Measurements from ENCODE around the gene RNF8. TPM values are rescaled to one million over a fixed set of nuclear protein-coding genes. Genes with fewer than 3 reads are reported as not detected.

RNF8 gene
- total and polyA plus RNA-seq, 2 of the 4 experiments (the other 2 are of a cell fraction), result 16.5 to 17.9 TPM

GRCh38 chr6:37311741-37312473, 41.9 kb upstream of the RNF8 start:
- H2AK9ac ChIP-seq (replicated peaks; ENCODE audit: low read depth, low read length, poor library complexity), result no peak overlapping the region
- H4K8ac ChIP-seq (ENCODE audit: low read depth in 2 of 2, low read length in 2 of 2), result peak overlapping the region in 1 of 2 experiments; percentile 54; a peak in 1 of 4 replicates
- peaks cover 0 to 11% of the 10 kb centered on the region in 2 experiments; a peak in 2 of 4 replicates for H3K79me1 ChIP-seq (ENCODE audit: low read depth in 1 of 2, low read length in 2 of 2)
- ChIA-PET POLR2A (ENCODE audit: unreplicated experiment) (interaction anchor here (0.5 kb wide), 1 partner anchor 808 kb away, joined by 3 read pairs; no protein-coding TSS in a partner anchor), CTCF (interaction anchor here (0.5 to 1.0 kb wide), 2 partner anchors 9 to 547 kb away, joined by 3 read pairs; no protein-coding TSS in a partner anchor)
- peak overlapping the region; percentile 66 for H2BK5ac ChIP-seq (ENCODE audit: low read depth, low read length, poor library complexity, severe bottlenecking)
- H3K27me3 ChIP-seq (ENCODE audit: control insufficient read depth, insufficient read depth, low read length), result no peaks in the 10 kb centered on the region
- H3K18ac ChIP-seq (ENCODE audit: low read depth, low read length), result peak overlapping the region; percentile 11; the same call in 1 of the 2 replicates
- dilution Hi-C loops (cut with HindIII; ENCODE audit: low sequenced_read_pairs, unreplicated experiment) (no loop called here), in situ Hi-C loops (cut with MboI; ENCODE audit: low sequenced_read_pairs) (no loop called here), intact Hi-C loops (cut with micrococcal nuclease) (no loop called here)
- peak overlapping the region; percentile 28 for H3K4me2 ChIP-seq (ENCODE audit: low read depth, low read length)
- peak overlapping the region; percentile 34 for H3K4ac ChIP-seq (ENCODE audit: low read depth, low read length)
- H3K4me1 ChIP-seq (ENCODE audit: control insufficient read depth, insufficient read depth, low read length), result peaks cover 18% of the 10 kb centered on the region
- H4K5ac ChIP-seq (ENCODE audit: low read depth, low read length), result no peak overlapping the region
- peak; percentile 83 for DNase-seq
- peaks cover 9% of the 10 kb centered on the region; the same call in 1 of the 2 replicates for H4K20me1 ChIP-seq (ENCODE audit: insufficient read depth, low read length)
- peak overlapping the region; percentile 38; the same call in 1 of the 2 replicates for H2BK20ac ChIP-seq (ENCODE audit: low read depth, low read length)
- BruUV-seq (replicated peaks), result no TSS peak
- no peak overlapping the region for H3K56ac ChIP-seq (ENCODE audit: extremely low read depth, insufficient read depth, low read length)
- H3K9me3 ChIP-seq (ENCODE audit: control insufficient read depth, insufficient read depth, low read length), result no peaks in the 10 kb centered on the region
- WGBS, 2 experiments (ENCODE audit: extremely low coverage in 2 of 2, insufficient read length in 1 of 2), result no CpG with 5 or more reads among the region's 2 CpGs
- peak overlapping the region; percentile 47; the same call in 1 of the 2 replicates for H2AK5ac ChIP-seq (ENCODE audit: low read depth, low read length)
- peaks cover 38% of the 10 kb centered on the region for H3K36me3 ChIP-seq (ENCODE audit: control insufficient read depth, insufficient read depth, low read length)
- H2BK15ac ChIP-seq (ENCODE audit: low read depth, low read length), result no peak overlapping the region
- no peak overlapping the region for H3K9ac ChIP-seq (ENCODE audit: low read depth, low read length)
- peaks cover 16% of the 10 kb centered on the region for H3K9me1 ChIP-seq (ENCODE audit: insufficient read depth, low read length)
- no peak overlapping the region for H3K4me3 ChIP-seq (ENCODE audit: insufficient read depth, low read depth, low read length)
- TF ChIP-seq CTCF (conservative IDR thresholded peaks at IDR 0.05; ENCODE audit: low read depth, low read length) (no peak), BHLHE40 (IDR thresholded peaks at IDR 0.05; ENCODE audit: low read depth, low read length) (peak; percentile 24; the same call in 1 of the 2 replicates), RCOR1 (IDR thresholded peaks at IDR 0.05; ENCODE audit: insufficient replicate concordance, low read length) (no peak), FOS (IDR thresholded peaks at IDR 0.05; ENCODE audit: low read depth, low read length) (peak; percentile 38; the same call in 1 of the 2 replicates), CEBPB (IDR thresholded peaks at IDR 0.05; ENCODE audit: low read depth, low read length) (peak; percentile 27; the same call in 1 of the 2 replicates)
- H3K23ac ChIP-seq (ENCODE audit: low read depth, low read length), result peak overlapping the region; percentile 83; the same call in 1 of the 2 replicates
- peak; percentile 59 for ATAC-seq (ENCODE audit: low read depth)
- peak overlapping the region; percentile 45; the same call in 1 of the 2 replicates for H3K27ac ChIP-seq (ENCODE audit: insufficient read depth, low read length)
- H2BK120ac ChIP-seq (ENCODE audit: low read depth, low read length), result peak overlapping the region; percentile 50
- peak overlapping the region; percentile 50; the same call in 1 of the 2 replicates for H4K91ac ChIP-seq (ENCODE audit: insufficient read depth, low read depth, low read length)
- H3K14ac ChIP-seq (replicated peaks; ENCODE audit: low read depth, low read length), result peak overlapping the region; percentile 71
- no peak overlapping the region for H2AFZ ChIP-seq (replicated peaks; ENCODE audit: low read length, poor library complexity)

Data from IMR-90 (cell line).